ENCODE results near the gene ATG10.

- TF ChIP-seq EZH2 (IDR thresholded peaks at IDR 0.05; ENCODE audit: borderline replicate concordance, insufficient read depth, low read depth, low read length, poor library complexity, severe bottlenecking) = no peak
- no peak for TF ChIP-seq CTCF (IDR thresholded peaks at IDR 0.05)
Measured at GRCh38 chr5:82301190-82301589, 329.4 kb downstream of the ATG10 start.
